Superior temporal gyrus (tissue), 1 donor: Measurements from ENCODE around the gene NKX2-1.
"Not testable (repeated sequence)": the region's sequence is repeated elsewhere in the genome, so short reads cannot be mapped to it uniquely, and the experiment has no call there.

ENCODE experiments used
- DNase-seq: peaks from one replicate; pipeline ENCODE4 v3.0.0-alpha.2; 2016; ENCODE audit errors: extremely low spot score

The NKX2-1 gene

GRCh38 chr14:36519431-36520321, at the start of gene NKX2-1:
Gene NKX2-1, minus strand, starts transcription at chr14:36520232. Its CDS starts 103 bp downstream, at chr14:36520129.
- no peak for DNase-seq

- peak; percentile 73 for DNase-seq
Measured at GRCh38 chr14:36556811-36557433, 36.9 kb upstream of the NKX2-1 start.

- no peak for DNase-seq
Measured at GRCh38 chr14:36555998-36556743, 36.1 kb upstream of the NKX2-1 start.

- DNase-seq: peak; percentile 70
Measured at GRCh38 chr14:36553656-36554260, 33.7 kb upstream of the NKX2-1 start.

- DNase-seq: no peak
Measured at GRCh38 chr14:36550899-36551298, 30.9 kb upstream of the NKX2-1 start.

- not testable (repeated sequence) for DNase-seq
Measured at GRCh38 chr14:36544280-36544679, 24.2 kb upstream of the NKX2-1 start.

- DNase-seq: no peak
Measured at GRCh38 chr14:36538051-36538450, 18.0 kb upstream of the NKX2-1 start.

GRCh38 chr14:36529062-36529461, 9.0 kb upstream of the NKX2-1 start:
- no peak for DNase-seq

- DNase-seq: no peak
Measured at GRCh38 chr14:36525746-36526099, 5.7 kb upstream of the NKX2-1 start.

GRCh38 chr14:36524874-36525745, 5.1 kb upstream of the NKX2-1 start:
- no peak for DNase-seq

GRCh38 chr14:36524220-36524837, 4.3 kb upstream of the NKX2-1 start:
- no peak for DNase-seq

GRCh38 chr14:36522972-36523715, 3.1 kb upstream of the NKX2-1 start:
- no peak for DNase-seq

- no peak for DNase-seq
Measured at GRCh38 chr14:36522347-36522971, 2.4 kb upstream of the NKX2-1 start.

- no peak for DNase-seq
Measured at GRCh38 chr14:36521598-36522345, 1.7 kb upstream of the NKX2-1 start.

GRCh38 chr14:36520601-36521525, 831 bp upstream of the NKX2-1 start:
- DNase-seq: no peak

GRCh38 chr14:36518586-36519430, 1.2 kb downstream of the NKX2-1 start:
- DNase-seq: no peak
